KG1 (cell line): Measurements from ENCODE around the gene OTOR.

ENCODE experiments used
- DNase-seq: peaks from one replicate; lab custom pipeline; 2025; lab: John Stamatoyannopoulos, UW

OTOR gene

GRCh38 chr20:16749573-16749972, 1.4 kb downstream of the OTOR start:
- DNase-seq = no peak

- no peak for DNase-seq
Observed at GRCh38 chr20:16752082-16752481, 3.9 kb downstream of the OTOR start.

- DNase-seq = no peak
Observed at GRCh38 chr20:16752901-16753300, 4.7 kb downstream of the OTOR start.

- DNase-seq = no peak
Observed at GRCh38 chr20:16758454-16759180, 10.5 kb downstream of the OTOR start.

GRCh38 chr20:16759181-16759563, 11.0 kb downstream of the OTOR start:
- DNase-seq = no peak

- no peak for DNase-seq
Observed at GRCh38 chr20:16760431-16761304, 12.5 kb downstream of the OTOR start.

- peak; percentile 47 for DNase-seq
Observed at GRCh38 chr20:16761305-16761829, 13.2 kb downstream of the OTOR start.

- DNase-seq = no peak
Observed at GRCh38 chr20:16764560-16764959, 16.4 kb downstream of the OTOR start.

GRCh38 chr20:16771213-16771612, 23.1 kb downstream of the OTOR start:
- no peak for DNase-seq

GRCh38 chr20:16775961-16776360, 27.8 kb downstream of the OTOR start:
- no peak for DNase-seq

- no peak for DNase-seq
Observed at GRCh38 chr20:16777126-16777525, 29.0 kb downstream of the OTOR start.

GRCh38 chr20:16778159-16778558, 30.0 kb downstream of the OTOR start:
- no peak for DNase-seq

GRCh38 chr20:16781496-16781895, 33.3 kb downstream of the OTOR start:
- DNase-seq = no peak

GRCh38 chr20:16785226-16785625, 37.1 kb downstream of the OTOR start:
- DNase-seq = no peak
